Erythroblast (primary cell): ENCODE data around the gene COL7A1.

Experiments used
- GATA1 ChIP-seq: IDR thresholded peaks from 2 replicates; pipeline ENCODE4 v1.6.1; 2011; ENCODE audit warnings: low read depth, mild to moderate bottlenecking, control low read depth, low read length, moderate library complexity
- POLR2A ChIP-seq: IDR thresholded peaks from 2 replicates; pipeline ENCODE4 v1.6.1; 2011; ENCODE audit warnings: mild to moderate bottlenecking, low read length

GRCh38 chr3:48514431-48515227, 80.5 kb downstream of the COL7A1 start:
- no peak for TF ChIP-seq POLR2A
- TF ChIP-seq GATA1, result no peak
